Loucy (cell line): ENCODE data around the gene SLC5A10.

Experiments
- EZH2phosphoT487 ChIP-seq: fragments of 200-600 bp; IDR thresholded peaks from 2 replicates; pipeline ENCODE4 v1.6.1; 2018; ENCODE audit warnings: antibody characterized with exemption, mild to moderate bottlenecking, moderate library complexity, borderline replicate concordance
- TF ChIP-seq, protein P1 (sequence below): fragments of 200-600 bp; sonication (generic); conservative IDR thresholded peaks from 2 replicates; pipeline ENCODE4 v1.5.1; 2014; ENCODE audit warnings: mild to moderate bottlenecking, antibody characterized with exemption, low read length

DNA sequence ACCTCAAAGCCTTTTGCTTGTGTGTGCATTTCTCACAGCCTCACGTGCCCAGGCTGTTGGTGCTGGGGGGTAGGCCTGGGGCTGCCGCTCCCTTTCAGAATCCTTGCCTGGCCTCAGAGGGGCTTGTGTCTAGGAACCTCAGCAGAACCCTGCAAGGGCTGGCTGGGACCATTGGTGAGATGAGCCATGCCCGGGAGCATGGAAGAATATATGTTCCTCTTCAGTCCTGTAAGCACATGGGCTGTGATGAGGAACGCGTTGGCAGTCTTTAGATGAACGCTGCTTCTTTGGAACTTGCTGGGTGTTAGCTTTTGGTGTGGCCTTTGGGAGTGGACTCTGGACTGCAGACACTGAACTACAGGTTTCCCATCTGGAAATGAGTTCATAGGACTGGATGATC lies 32.0 kb upstream of the SLC5A10 start:
- TF ChIP-seq, protein P1, sequence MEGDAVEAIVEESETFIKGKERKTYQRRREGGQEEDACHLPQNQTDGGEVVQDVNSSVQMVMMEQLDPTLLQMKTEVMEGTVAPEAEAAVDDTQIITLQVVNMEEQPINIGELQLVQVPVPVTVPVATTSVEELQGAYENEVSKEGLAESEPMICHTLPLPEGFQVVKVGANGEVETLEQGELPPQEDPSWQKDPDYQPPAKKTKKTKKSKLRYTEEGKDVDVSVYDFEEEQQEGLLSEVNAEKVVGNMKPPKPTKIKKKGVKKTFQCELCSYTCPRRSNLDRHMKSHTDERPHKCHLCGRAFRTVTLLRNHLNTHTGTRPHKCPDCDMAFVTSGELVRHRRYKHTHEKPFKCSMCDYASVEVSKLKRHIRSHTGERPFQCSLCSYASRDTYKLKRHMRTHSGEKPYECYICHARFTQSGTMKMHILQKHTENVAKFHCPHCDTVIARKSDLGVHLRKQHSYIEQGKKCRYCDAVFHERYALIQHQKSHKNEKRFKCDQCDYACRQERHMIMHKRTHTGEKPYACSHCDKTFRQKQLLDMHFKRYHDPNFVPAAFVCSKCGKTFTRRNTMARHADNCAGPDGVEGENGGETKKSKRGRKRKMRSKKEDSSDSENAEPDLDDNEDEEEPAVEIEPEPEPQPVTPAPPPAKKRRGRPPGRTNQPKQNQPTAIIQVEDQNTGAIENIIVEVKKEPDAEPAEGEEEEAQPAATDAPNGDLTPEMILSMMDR = no peak
- no peak for TF ChIP-seq EZH2phosphoT487
